Chondrocyte (in vitro differentiated cells): ENCODE data around the gene KBTBD6. TPM values are rescaled to one million over a fixed set of nuclear protein-coding genes. Genes with fewer than 3 reads are reported as not detected.

Source experiments
- DNase-seq: peaks from one replicate; pipeline ENCODE4 v3.0.0; 2021; ENCODE audit warnings: mixed read lengths, low spot score
- H3K27ac Mint-ChIP-seq: one replicate; pipeline ENCODE4 v1.8.0; 2021; ENCODE audit warnings: mild to moderate bottlenecking, moderate library complexity, mixed read lengths; ENCODE audit not compliant: unreplicated experiment
- H3K27me3 Mint-ChIP-seq: 2 replicates; pipeline ENCODE4 v1.8.0; 2021; ENCODE audit warnings: low read depth, mixed read lengths
- H3K36me3 Mint-ChIP-seq: 2 replicates; pipeline ENCODE4 v1.8.0; 2021; ENCODE audit warnings: low read depth, mixed read lengths
- H3K4me1 Mint-ChIP-seq: 2 replicates; pipeline ENCODE4 v1.8.0; 2021; ENCODE audit warnings: low read depth, mild to moderate bottlenecking, mixed read lengths
- H3K4me3 Mint-ChIP-seq: one replicate; pipeline ENCODE4 v1.8.0; 2021; ENCODE audit warnings: mild to moderate bottlenecking, moderate library complexity, mixed read lengths; ENCODE audit not compliant: unreplicated experiment
- H3K9me3 Mint-ChIP-seq: 2 replicates; pipeline ENCODE4 v1.8.0; 2021; ENCODE audit warnings: low read depth, mixed read lengths
- CTCF ChIP-seq: fragments of 200-600 bp; sonication (generic); IDR thresholded peaks from 2 replicates; pipeline ENCODE4 v1.5.0; 2021; ENCODE audit warnings: antibody characterized with exemption, mild to moderate bottlenecking, moderate library complexity
- total RNA-seq: library from RNA; stranded (reverse); gene quantifications from 3 replicates; pipeline ENCODE4 v1.2.1, GENCODE V29; 2021

The KBTBD6 gene
- total RNA-seq, 1 donor from 2014 or later, result 9.7 TPM

GRCh38 chr13:41152005-41152404, 19.4 kb upstream of the KBTBD6 start:
- Mint-ChIP-seq H3K9me3 (peaks cover 54% of the 10 kb centered on the region), H3K36me3 (peaks cover 15% of the 10 kb centered on the region), H3K4me1 (no peaks in the 10 kb centered on the region)

GRCh38 chr13:41150058-41150457, 17.5 kb upstream of the KBTBD6 start:
- no peak for DNase-seq
- H3K36me3 Mint-ChIP-seq, result peaks cover 15% of the 10 kb centered on the region
- H3K4me3 Mint-ChIP-seq, result no peak overlapping the region
- H3K27ac Mint-ChIP-seq, result no peak overlapping the region
- peaks cover 7% of the 10 kb centered on the region for H3K4me1 Mint-ChIP-seq
- peaks cover 65% of the 10 kb centered on the region for H3K9me3 Mint-ChIP-seq
- no peaks in the 10 kb centered on the region for H3K27me3 Mint-ChIP-seq
- no peak for TF ChIP-seq CTCF

More at GRCh38 chr13:41152005-41152404, 19.4 kb upstream of the KBTBD6 start:
- Mint-ChIP-seq H3K4me3 (no peak overlapping the region), H3K27ac (no peak overlapping the region), H3K27me3 (no peaks in the 10 kb centered on the region)
- DNase-seq, result no peak
- no peak for TF ChIP-seq CTCF

GRCh38 chr13:41148419-41149283, 16.0 kb upstream of the KBTBD6 start:
- no peak for TF ChIP-seq CTCF
- H3K9me3 Mint-ChIP-seq, result peaks cover 65% of the 10 kb centered on the region
- H3K36me3 Mint-ChIP-seq, result peaks cover 15% of the 10 kb centered on the region

GRCh38 chr13:41145136-41145908, 12.7 kb upstream of the KBTBD6 start:
- DNase-seq, result no peak
- no peak for TF ChIP-seq CTCF
- H3K27ac Mint-ChIP-seq, result no peak overlapping the region
- peaks cover 8% of the 10 kb centered on the region for H3K4me1 Mint-ChIP-seq
- H3K36me3 Mint-ChIP-seq, result peaks cover 13% of the 10 kb centered on the region
- peaks cover 42% of the 10 kb centered on the region for H3K9me3 Mint-ChIP-seq
- no peaks in the 10 kb centered on the region for H3K27me3 Mint-ChIP-seq
- no peak overlapping the region for H3K4me3 Mint-ChIP-seq

More at GRCh38 chr13:41148419-41149283, 16.0 kb upstream of the KBTBD6 start:
- no peak for DNase-seq
- Mint-ChIP-seq H3K27ac (no peak overlapping the region), H3K27me3 (no peaks in the 10 kb centered on the region), H3K4me3 (no peak overlapping the region), H3K4me1 (peaks cover 8% of the 10 kb centered on the region)

- no peak overlapping the region for H3K4me3 Mint-ChIP-seq
- no peaks in the 10 kb centered on the region for H3K27me3 Mint-ChIP-seq
- TF ChIP-seq CTCF, result no peak
- DNase-seq, result no peak
- peaks cover 8% of the 10 kb centered on the region for H3K4me1 Mint-ChIP-seq
- H3K27ac Mint-ChIP-seq, result no peak overlapping the region
- peaks cover 9% of the 10 kb centered on the region for H3K36me3 Mint-ChIP-seq
- H3K9me3 Mint-ChIP-seq, result peaks cover 34% of the 10 kb centered on the region
These were observed 12.0 kb upstream of the KBTBD6 start for GRCh38 chr13:41144576-41144975.
